ENCODE measurements around the gene CSH2.
"Not testable (repeated sequence)": the region's sequence is repeated elsewhere in the genome, so short reads cannot be mapped to it uniquely, and the experiment has no call there.

- TF ChIP-seq POLR2A (IDR thresholded peaks at IDR 0.05; ENCODE audit: extremely low read depth, insufficient read length); CTCF (IDR thresholded peaks at IDR 0.05; ENCODE audit: low read depth, low read length); MYC (IDR thresholded peaks at IDR 0.05; ENCODE audit: low read depth, low read length); MAX (IDR thresholded peaks at IDR 0.05; ENCODE audit: low read depth, low read length): not testable (repeated sequence)
Measured at GRCh38 chr17:63843387-63843888, 30.0 kb downstream of the CSH2 start.

Measured in NB4 (cell line).